ENCODE results near the gene DPYSL5. TPM values are rescaled to one million over a fixed set of nuclear protein-coding genes. Genes with fewer than 3 reads are reported as not detected.

Gene DPYSL5
- total RNA-seq, 8 experiments from 2014 or later: 0.09 to 255 (median 90.7) TPM

DNA sequence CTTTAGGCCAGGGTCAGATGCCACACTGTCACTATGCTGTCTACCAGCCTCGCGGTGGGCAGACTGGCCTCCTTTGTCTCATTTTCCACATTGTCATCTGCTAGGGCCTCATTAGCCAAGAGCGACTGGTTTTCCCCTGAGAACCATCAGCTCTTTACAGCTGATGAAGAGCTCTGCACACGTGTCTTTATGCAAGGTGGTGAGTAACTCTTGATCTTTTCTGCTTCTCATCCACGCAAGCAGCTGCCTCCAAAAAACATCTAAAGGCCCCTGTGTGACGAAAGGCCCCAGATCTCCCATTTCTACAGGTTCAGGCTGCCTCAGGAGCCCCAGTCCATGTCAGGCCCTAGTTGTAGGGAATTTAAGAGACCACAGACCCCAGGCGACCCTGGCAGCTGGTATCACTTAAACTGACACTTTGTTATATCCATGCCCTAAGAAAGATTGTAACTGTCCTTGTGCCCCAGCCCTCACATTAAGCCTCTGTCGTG, 52.9 kb downstream of the DPYSL5 start:
- peaks cover 19 to 26% of the 10 kb centered on the region in 2 donors for H3K4me1 ChIP-seq (replicated peaks in 1 of 2)
- WGBS, 10 experiments: 0 to 87% (median 54%) methylated on average over 1 to 7 of the region's 8 CpGs; no CpG with 5 or more reads in 2 of the 10 experiments
- no peak overlapping the region for H3K4me3 ChIP-seq
- in situ Hi-C loops (cut with MboI; ENCODE audit: low pct_unique_long_range_greater_than_20kb in 2 of 9, low sequenced_read_pairs in 9 of 9, unreplicated experiment in 9 of 9): no loop called here
- peak in 5 of 8 experiments; percentile 77 to 92 (median 89) for ATAC-seq (replicated peaks in 6 of 8)
- H3K27ac ChIP-seq: peak overlapping the region; percentile 60 to 82

DNA sequence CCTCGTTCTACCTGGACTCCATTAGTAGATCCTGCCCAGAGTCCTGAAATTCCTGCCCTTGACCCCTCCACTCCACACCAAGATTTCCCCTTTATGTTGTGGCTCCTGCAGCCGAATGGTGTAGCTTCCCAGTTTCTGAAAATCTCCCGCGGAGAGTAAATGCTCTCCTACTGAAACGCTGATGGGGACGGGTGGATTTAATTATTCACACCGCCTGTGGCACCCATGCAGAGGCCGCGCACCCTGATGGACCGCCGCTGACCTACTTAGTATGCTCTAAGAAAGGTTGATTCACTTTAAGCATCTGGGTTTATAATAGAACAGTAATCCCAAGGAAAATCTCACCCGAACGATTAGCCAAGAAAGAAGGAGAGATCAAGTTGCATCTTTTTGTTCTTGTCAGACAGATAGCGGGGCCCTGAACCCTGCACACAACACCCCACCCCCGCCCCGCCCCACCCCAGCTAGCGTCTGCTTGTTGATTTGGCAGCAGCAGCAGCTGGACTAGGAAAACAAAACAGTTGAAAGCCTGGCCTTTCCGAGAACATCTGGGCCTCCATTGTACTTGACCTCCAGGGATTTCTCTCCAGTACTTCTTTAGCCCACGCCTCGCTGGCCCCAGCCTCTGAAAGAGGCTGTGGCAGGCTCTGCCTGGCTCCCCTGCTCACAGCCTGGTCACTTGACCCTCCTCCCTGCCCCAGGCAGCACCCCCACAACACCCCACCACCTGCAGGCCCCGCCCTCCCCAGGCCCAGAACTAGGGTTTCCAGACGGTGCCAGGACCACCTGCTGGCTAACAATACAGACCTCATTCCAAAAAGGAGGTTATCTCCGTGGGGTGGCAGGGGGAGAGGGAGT, 53.6 kb downstream of the DPYSL5 start:
- peaks cover 19 to 26% of the 10 kb centered on the region in 2 donors for H3K4me1 ChIP-seq (replicated peaks in 1 of 2)
- 7 to 50% (median 20%) methylated on average over 1 to 9 of the region's 23 CpGs; no CpG with 5 or more reads in 3 of the 10 experiments for WGBS, 10 experiments
- H3K27ac ChIP-seq: peak overlapping the region; percentile 60 to 82
- peak in 7 of 8 experiments; percentile 20 to 63 (median 39) for ATAC-seq (replicated peaks in 6 of 8)
- no peak overlapping the region for H3K4me3 ChIP-seq
- in situ Hi-C loops (cut with MboI; ENCODE audit: low pct_unique_long_range_greater_than_20kb in 2 of 9, low sequenced_read_pairs in 9 of 9, unreplicated experiment in 9 of 9): no loop called here

DNA sequence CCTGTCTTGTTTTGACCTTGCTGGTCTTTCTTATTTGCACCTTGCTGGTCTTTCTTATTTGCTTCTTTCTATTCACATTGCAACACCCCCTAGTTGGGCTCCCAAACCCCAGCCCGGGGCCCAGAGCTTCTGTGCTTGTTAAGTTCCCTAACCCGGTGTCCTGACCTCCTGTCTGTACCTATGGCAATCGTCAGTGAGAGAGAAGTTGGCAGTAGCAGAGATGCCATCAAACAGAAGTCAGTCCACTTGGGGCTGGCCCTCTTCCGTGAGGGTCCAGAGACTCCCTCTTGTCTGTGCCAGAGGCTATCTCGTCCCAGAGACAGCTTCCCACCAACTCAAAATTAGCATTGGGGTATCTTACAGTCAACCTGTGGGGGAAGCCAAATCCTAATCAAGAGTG, 55.7 kb downstream of the DPYSL5 start:
- WGBS, 10 experiments: 20 to 100% (median 100%) methylated on average over 1 to 3 of the region's 5 CpGs; no CpG with 5 or more reads in 5 of the 10 experiments
- Histone ChIP-seq H3K4me3 (no peak overlapping the region), H3K27ac (no peak overlapping the region), H3K4me1 (replicated peaks in 1 of 2) (peaks cover 23 to 26% of the 10 kb centered on the region in 2 donors)
- in situ Hi-C loops (cut with MboI; ENCODE audit: low pct_unique_long_range_greater_than_20kb in 2 of 9, low sequenced_read_pairs in 9 of 9, unreplicated experiment in 9 of 9): no loop called here
- no peak for ATAC-seq (replicated peaks in 6 of 8)

DNA sequence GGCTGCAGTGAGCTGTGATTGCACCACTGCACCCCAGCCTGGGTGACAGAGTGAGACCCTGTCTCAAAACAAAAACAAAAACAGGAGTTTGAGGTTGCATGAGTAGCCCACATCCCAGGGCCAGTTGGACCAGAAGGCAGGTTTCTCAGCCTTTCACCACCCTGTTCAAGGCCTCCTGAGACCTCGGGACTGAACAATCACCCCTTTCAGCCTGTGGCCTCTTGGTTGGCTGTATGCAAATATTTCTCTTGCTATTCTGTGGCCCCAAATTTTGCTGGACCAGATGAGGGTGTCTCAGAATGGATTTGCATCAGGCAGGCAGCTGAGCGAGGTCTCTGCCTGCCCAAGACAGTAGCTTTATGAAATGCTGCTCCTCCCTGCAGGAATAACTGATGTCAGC, 56.9 kb downstream of the DPYSL5 start:
- ATAC-seq (replicated peaks in 6 of 8): peak in 1 of 8 experiments; percentile 41
- Histone ChIP-seq H3K4me3 (no peak overlapping the region), H3K27ac (no peak overlapping the region), H3K4me1 (replicated peaks in 1 of 2) (peaks cover 23 to 26% of the 10 kb centered on the region in 2 donors)
- in situ Hi-C loops (cut with MboI; ENCODE audit: low pct_unique_long_range_greater_than_20kb in 2 of 9, low sequenced_read_pairs in 9 of 9, unreplicated experiment in 9 of 9): no loop called here
- WGBS, 10 experiments: 20 to 100% (median 86%) methylated on average over 1 to 2 of the region's 2 CpGs; no CpG with 5 or more reads in 5 of the 10 experiments

DNA sequence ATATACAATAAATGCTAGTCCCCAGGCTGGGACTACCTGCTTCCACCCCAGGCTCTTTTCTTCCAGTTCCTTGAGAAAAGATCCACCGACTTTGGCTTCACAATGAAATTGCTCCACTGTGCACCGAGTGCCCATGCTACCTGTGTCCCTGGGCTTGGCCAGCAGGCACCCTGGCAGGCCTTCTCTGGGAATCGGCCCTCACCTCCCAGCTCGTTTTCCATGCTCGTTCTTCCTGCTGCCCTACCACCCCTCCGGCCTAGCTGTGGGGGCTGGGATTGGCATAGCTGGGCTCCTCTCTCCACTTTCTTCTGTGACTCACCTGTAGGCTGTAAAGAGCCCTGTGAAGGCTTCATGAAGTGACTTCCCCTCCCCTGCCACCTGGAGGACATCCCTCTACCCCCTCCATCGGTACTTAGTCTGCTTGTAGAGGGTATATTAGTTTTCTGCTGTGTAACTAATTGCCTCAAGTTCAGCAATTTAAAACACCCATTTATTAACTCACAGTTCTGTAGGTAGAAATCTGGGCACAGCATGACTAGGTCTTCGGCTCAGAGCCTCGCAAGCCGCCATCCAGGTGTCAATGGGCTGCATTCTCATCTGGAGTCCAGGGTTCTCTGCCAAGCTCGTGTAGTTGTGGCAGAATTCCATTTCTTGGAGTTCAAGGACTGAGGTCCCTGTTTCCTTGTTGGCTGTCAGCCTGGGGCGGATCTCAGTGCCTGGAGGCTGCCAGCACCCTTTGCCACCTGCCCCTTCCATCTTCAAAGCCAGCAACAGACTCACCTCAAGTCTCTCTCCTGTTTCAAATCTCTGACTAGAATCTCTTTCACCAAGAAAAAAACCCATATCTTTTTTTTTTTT, 57.6 kb downstream of the DPYSL5 start:
- Histone ChIP-seq H3K4me1 (replicated peaks in 1 of 2) (peaks cover 19% of the 10 kb centered on the region in 2 donors), H3K27ac (no peak overlapping the region), H3K4me3 (no peak overlapping the region)
- ATAC-seq (replicated peaks in 6 of 8): no peak
- in situ Hi-C loops (cut with MboI; ENCODE audit: low pct_unique_long_range_greater_than_20kb in 2 of 9, low sequenced_read_pairs in 9 of 9, unreplicated experiment in 9 of 9): no loop called here
- 0 to 100% (median 80%) methylated on average over 1 to 6 of the region's 12 CpGs; no CpG with 5 or more reads in 2 of the 10 experiments for WGBS, 10 experiments

DNA sequence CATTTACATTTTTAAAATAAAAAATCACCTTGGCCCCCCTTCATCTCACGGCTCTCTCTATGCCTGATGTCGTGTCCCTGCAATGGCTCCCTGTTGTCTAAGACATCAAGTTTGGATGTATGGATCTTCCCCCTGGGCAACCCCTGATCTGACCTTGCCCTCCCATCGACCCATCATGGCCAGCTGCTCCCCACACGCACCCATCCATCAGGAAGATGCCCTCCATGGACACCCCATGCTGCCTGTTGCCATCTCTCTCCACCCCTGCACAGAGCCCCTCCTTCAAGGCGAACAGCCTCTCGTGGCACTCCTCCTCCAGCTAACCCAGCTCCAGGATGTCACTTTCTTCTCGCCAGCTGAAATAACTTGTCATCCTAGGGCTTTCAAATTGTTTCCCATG, 59.5 kb downstream of the DPYSL5 start:
- Histone ChIP-seq H3K4me1 (replicated peaks in 1 of 2) (peaks cover 11 to 14% of the 10 kb centered on the region in 2 donors), H3K27ac (no peak overlapping the region), H3K4me3 (peak overlapping the region in 1 of 5 donors; percentile 4)
- 0 to 100% (median 49%) methylated on average over 1 to 6 of the region's 7 CpGs; no CpG with 5 or more reads in 2 of the 10 experiments for WGBS, 10 experiments
- ATAC-seq (replicated peaks in 6 of 8): peak in 3 of 8 experiments; percentile 21 to 43 (median 39)
- in situ Hi-C loops (cut with MboI; ENCODE audit: low pct_unique_long_range_greater_than_20kb in 2 of 9, low sequenced_read_pairs in 9 of 9, unreplicated experiment in 9 of 9): no loop called here

DNA sequence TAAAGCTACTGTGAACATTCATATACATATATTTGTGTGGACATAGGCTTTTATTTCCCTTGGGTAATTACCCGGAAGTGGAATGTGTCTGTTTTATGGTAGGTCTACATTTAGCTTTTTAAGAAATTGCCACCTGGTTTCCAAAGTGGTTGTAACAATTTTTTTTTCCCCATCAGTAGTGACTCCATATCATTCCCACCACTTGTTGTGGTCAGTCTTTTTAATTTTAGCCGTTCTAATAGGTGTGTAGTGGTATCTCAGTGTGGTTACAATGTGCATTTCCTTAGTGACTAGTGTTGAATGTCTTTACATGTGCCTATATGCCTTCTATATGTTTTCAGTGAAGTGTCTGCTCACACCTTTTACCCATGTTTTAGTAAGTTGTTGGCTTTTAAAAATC, 62.2 kb downstream of the DPYSL5 start:
- in situ Hi-C loops (cut with MboI; ENCODE audit: low pct_unique_long_range_greater_than_20kb in 2 of 9, low sequenced_read_pairs in 9 of 9, unreplicated experiment in 9 of 9): no loop called here
- H3K27ac ChIP-seq: no peak overlapping the region
- WGBS, 10 experiments: 5 to 100% (median 86%) methylated on average over 1 to 2 of the region's 2 CpGs; no CpG with 5 or more reads in 1 of the 10 experiments

DNA sequence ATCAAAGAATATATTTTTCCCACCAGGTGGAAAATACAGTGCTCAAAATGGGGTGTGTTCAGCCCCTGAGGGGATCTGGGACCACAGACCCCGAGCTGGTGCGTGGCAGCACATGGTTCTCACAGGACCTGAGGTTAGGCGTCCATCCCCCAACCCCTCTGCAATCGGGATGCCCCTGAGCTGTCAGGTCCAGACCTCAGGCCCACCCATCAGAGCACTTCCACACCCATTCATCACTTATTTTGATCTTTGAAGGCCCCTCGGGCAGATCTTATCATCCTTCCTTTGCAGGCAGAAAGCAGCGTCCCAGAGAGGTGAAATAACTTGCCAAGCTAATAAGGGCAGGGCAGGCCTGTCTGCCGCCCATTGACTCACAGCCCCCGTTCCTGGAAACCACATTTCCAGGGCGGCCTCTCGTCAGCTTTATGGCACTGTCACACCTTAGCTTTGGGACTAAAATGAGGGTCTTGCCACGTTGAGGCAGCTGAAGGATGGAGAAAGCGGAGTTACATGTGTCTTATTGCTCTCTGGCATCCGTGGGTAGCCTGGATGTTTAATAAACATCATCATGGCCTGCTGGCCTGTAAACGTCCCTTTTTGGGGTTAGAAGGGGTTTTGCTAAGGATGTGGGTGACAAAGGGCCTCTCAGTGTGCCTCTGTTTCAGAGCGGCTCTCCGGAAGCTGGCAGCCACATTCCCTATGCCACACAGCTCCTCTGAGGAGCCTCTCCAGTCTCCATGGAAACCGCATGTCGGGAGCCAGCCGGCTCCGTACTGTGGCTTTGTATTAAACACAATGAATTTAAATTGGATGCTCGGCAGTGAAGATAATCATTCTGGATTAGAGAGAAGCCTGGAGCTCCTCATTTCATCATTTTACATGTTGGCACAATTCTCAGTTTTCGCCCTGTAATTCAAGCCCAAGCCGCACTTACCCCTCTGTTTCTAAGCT, 64.3 kb downstream of the DPYSL5 start:
- H3K4me1 ChIP-seq (replicated peaks in 1 of 2): peaks cover 45 to 46% of the 10 kb centered on the region in 2 donors
- H3K4me3 ChIP-seq: peak overlapping the region in 4 of 5 donors; percentile 1 to 24 (median 14)
- peak; percentile 51 to 92 (median 80) for ATAC-seq (replicated peaks in 6 of 8)
- in situ Hi-C loops (cut with MboI; ENCODE audit: low pct_unique_long_range_greater_than_20kb in 2 of 9, low sequenced_read_pairs in 9 of 9, unreplicated experiment in 9 of 9): no loop called here
- 0 to 21% (median 9%) methylated on average over 3 to 14 of the region's 23 CpGs for WGBS, 10 experiments
- peak overlapping the region; percentile 72 to 79 for H3K27ac ChIP-seq

More for the DNA sequence above, 62.2 kb downstream of the DPYSL5 start:
- no peak for ATAC-seq (replicated peaks in 6 of 8)
- no peak overlapping the region for H3K4me3 ChIP-seq
- peaks cover 36 to 40% of the 10 kb centered on the region in 2 donors for H3K4me1 ChIP-seq (replicated peaks in 1 of 2)

DNA sequence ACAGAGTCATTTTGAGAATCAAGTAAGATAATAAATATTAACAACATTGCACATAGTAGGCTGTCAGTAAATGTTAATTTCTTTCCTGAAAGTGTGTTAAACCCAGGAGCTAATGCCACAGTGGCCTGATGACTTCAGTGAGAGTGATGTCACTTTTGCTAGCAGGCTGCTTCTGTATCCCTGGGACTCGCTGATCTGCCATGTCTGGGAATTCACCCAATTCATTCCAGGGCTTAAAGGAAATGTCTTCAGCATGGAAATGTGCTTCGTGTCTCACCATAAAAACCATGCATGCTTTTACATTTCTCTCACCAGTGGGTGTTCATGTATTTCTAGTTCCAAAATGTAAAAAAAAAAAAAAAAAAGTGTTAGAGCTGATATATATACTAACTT, 65.7 kb downstream of the DPYSL5 start:
- WGBS, 10 experiments: 0 to 54% (median 17%) methylated on average over 1 to 2 of the region's 2 CpGs; no CpG with 5 or more reads in 3 of the 10 experiments
- peak in 7 of 8 experiments; percentile 41 to 84 (median 55) for ATAC-seq (replicated peaks in 6 of 8)
- Histone ChIP-seq H3K27ac (peak overlapping the region; percentile 72 to 79), H3K4me3 (peak overlapping the region in 2 of 5 donors; percentile 2 to 11), H3K4me1 (replicated peaks in 1 of 2) (peaks cover 45 to 46% of the 10 kb centered on the region in 2 donors)
- in situ Hi-C loops (cut with MboI; ENCODE audit: low pct_unique_long_range_greater_than_20kb in 2 of 9, low sequenced_read_pairs in 9 of 9, unreplicated experiment in 9 of 9): no loop called here

DNA sequence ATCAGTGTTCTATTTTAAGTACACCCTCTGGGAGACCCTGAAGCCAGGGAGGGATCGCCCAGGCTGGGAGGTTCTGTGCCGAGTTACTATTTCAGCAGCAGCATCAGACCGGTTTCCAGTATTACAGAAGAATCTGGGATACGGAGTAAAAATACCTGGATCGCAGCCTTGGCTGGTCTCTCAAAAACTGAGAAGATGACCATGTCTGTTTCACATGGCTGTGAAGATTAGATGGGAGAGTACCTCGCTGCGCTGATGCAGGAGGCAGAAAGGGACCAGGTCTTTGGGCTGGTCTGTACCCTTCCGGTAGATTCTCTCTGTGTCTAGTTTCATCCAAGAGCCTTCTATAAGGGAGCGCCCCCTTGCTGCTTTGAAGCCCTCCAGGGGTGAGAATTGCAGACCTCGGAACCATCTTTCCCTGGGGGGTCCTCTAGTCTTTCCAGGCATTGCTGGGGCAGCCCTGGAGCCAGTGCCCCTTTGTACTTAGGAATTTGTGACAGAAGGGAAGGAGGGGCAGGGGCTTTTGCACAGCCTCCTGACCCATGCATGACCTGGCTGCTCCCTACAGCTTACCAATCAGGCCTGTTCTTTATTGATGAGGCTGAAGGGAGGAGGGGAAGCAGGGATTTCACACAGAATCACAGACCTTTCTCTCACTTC, 66.2 kb downstream of the DPYSL5 start:
- WGBS, 10 experiments: 0 to 55% (median 27%) methylated on average over 1 to 10 of the region's 10 CpGs; no CpG with 5 or more reads in 2 of the 10 experiments
- in situ Hi-C loops (cut with MboI; ENCODE audit: low pct_unique_long_range_greater_than_20kb in 2 of 9, low sequenced_read_pairs in 9 of 9, unreplicated experiment in 9 of 9): no loop called here
- H3K4me1 ChIP-seq (replicated peaks in 1 of 2): peaks cover 45 to 46% of the 10 kb centered on the region in 2 donors
- H3K27ac ChIP-seq: peak overlapping the region; percentile 72 to 79
- H3K4me3 ChIP-seq: peak overlapping the region in 2 of 5 donors; percentile 2 to 11
- peak in 6 of 8 experiments; percentile 25 to 72 (median 58) for ATAC-seq (replicated peaks in 6 of 8)

DNA sequence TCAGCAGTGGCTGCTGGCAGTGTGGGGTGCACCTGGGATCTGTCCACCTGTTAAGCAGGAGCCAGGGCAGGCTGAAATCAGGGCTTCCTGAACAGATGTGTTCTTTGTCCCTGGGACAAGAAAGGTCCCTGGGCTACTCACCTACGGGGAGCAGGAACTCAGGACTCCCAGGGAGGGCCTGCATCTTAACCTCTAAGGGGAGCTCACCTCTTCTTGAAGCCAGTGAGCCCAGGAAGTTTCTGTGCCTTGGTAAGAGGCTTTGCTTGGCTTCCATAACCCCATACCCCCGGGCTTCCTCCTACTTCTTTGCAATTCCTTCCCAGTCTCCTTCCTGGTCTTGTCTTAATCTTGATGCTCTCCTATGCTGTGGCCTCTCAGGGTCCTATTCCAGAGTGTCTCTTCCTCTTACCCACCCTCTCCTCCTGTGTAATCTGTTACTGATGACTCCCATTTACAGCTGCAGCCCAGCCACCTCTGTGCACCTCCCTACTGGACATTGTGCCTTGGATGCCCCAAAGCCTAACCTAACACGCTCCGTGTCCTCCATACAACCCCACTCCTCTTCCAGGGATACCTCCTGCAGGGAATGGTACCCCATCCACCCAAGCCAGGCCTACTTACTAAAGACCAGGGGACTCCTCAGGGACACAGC, 66.9 kb downstream of the DPYSL5 start:
- 0 to 76% (median 27%) methylated on average over 1 to 3 of the region's 4 CpGs; no CpG with 5 or more reads in 4 of the 10 experiments for WGBS, 10 experiments
- H3K27ac ChIP-seq: peak overlapping the region; percentile 72 to 79
- H3K4me3 ChIP-seq: no peak overlapping the region
- in situ Hi-C loops (cut with MboI; ENCODE audit: low pct_unique_long_range_greater_than_20kb in 2 of 9, low sequenced_read_pairs in 9 of 9, unreplicated experiment in 9 of 9): no loop called here
- H3K4me1 ChIP-seq (replicated peaks in 1 of 2): peaks cover 45 to 46% of the 10 kb centered on the region in 2 donors
- ATAC-seq (replicated peaks in 6 of 8): no peak
